Stimulated activated naive B cell treated with anti-CD40 and anti-IgM and Interleukin-4, amounts not matched to agents 10 μg/mL and 1 μg/mL and 100 μg/mL, for 72 hours (primary cell): Measurements from ENCODE around the gene SLC8A2.
A peak's percentile ranks its signal among the peaks of the same experiment; 100 is the strongest.

Experiments
- ATAC-seq, 2 donors: fragments of 150-1000 bp; cut with Tn5 transposase; replicated peaks; 2 replicates each; pipeline ENCODE4 v1.10.0; 2021; ENCODE audit warnings: moderate library complexity in 1 of 2
- DNase-seq: peaks from one replicate; pipeline ENCODE4 v3.0.0; 2021
- H3K27ac Mint-ChIP-seq: one replicate; pipeline ENCODE4 v1.8.0; 2022; ENCODE audit warnings: mild to moderate bottlenecking, mixed read lengths
- H3K27me3 Mint-ChIP-seq, 2 donors: one replicate each; pipeline ENCODE4 v1.8.0; 2022; ENCODE audit warnings: mixed read lengths in 2 of 2
- H3K36me3 Mint-ChIP-seq, 2 donors: one replicate each; pipeline ENCODE4 v1.8.0; 2022; ENCODE audit warnings: mixed read lengths in 2 of 2, mild to moderate bottlenecking in 1 of 2
- H3K4me1 Mint-ChIP-seq, 2 donors: one replicate each; pipeline ENCODE4 v1.8.0; 2022; ENCODE audit warnings: mixed read lengths in 2 of 2, mild to moderate bottlenecking in 1 of 2
- H3K4me3 Mint-ChIP-seq, 2 donors: one replicate each; pipeline ENCODE4 v1.8.0; 2022; ENCODE audit warnings: mild to moderate bottlenecking in 2 of 2, mixed read lengths in 2 of 2, moderate library complexity in 1 of 2
- H3K9me3 Mint-ChIP-seq, 2 donors: one replicate each; pipeline ENCODE4 v1.8.0; 2022; ENCODE audit warnings: mixed read lengths in 2 of 2, mild to moderate bottlenecking in 1 of 2

Gene SLC8A2

DNA sequence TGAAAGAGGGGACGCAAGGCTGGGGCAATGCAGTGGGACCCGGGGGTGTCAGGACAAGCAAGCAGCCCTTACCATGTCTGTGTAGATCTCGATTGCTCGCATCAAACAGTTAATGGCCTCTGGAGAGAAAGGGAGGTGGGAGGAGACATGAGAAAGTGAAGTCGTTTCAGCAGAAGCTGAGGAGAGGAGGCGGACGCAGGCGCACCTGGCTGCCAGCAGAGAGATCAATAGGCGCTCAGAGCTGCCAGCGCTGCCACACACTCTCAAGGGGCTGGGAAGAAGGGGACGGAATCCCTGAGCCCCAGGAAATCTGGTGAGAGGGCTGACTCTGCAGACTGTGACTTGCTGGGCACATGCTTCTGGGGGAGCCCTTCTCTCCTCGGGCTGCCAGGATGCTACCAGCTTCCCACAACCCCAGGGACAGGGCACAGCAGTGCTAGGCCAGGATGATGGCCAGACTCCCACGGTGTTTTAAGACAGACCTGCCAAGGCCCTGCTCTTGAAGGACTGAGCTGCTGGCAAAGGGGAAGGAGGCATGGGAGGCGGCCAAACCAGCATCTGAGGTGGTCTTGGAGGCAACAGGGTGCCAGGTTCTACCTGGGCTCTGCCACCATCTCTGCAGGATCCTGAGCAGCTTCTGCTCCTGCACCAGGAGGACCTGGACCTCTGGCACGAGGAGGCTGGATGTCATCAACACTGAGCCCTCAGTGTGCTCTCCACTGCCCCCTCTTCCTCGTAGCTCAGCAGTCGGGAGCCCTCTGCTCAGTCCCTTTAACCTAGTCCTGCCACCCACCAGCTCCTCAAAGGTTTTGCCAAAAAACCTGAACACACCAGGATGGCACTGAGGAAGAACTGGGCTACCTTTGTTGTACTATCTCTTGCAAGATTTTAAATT, 24.0 kb upstream of the SLC8A2 start:
- peaks cover 30 to 42% of the 10 kb centered on the region in 2 donors for H3K36me3 Mint-ChIP-seq
- no peaks in the 10 kb centered on the region for H3K27me3 Mint-ChIP-seq
- DNase-seq = no peak
- ATAC-seq = no peak
- no peak overlapping the region for H3K4me3 Mint-ChIP-seq
- no peaks in the 10 kb centered on the region for H3K9me3 Mint-ChIP-seq
- H3K4me1 Mint-ChIP-seq = peaks cover 4 to 13% of the 10 kb centered on the region in 2 donors
- peak overlapping the region; percentile 37 for H3K27ac Mint-ChIP-seq

DNA sequence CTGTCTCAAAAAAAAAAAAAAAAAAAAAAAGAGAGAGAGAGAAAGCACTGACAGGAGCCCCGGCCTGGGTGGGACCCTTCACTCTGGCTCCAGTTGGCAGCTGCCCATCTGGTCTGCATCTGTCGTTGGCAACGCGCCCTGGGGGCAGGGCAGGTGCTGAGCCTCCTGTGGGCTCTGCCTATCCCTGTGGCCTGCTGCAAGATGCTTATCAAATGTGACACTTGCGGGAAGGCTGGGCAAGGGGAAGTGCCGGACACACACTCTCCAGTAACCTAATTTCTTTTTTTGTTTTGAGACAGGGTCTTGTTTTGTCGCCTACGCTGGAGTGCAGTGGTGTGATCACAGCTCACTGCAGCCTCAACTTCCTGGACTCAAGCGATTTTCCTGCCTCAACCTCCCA, 23.0 kb upstream of the SLC8A2 start:
- no peak overlapping the region for H3K27ac Mint-ChIP-seq
- H3K4me1 Mint-ChIP-seq = peaks cover 10 to 13% of the 10 kb centered on the region in 2 donors

DNA sequence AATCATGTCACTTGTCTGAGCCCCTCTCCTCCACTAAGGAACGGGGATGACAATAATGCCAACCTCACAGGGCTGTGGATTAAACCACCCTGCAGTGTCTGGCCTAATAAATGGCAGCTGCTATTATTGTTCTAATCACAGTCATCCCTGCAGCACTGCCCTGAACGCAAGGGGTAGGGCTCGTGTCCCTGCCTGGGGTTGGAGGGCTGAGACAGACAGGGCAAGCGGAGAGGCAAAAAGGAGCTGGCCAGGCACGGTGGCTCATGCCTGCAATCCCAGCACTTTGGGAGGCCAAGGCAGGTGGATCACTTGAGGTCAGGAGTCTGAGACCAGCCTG, 22.5 kb upstream of the SLC8A2 start:
- no peak overlapping the region for H3K27ac Mint-ChIP-seq
- H3K27me3 Mint-ChIP-seq = no peaks in the 10 kb centered on the region
- no peak overlapping the region for H3K4me3 Mint-ChIP-seq
- peaks cover 10 to 13% of the 10 kb centered on the region in 2 donors for H3K4me1 Mint-ChIP-seq
- peaks cover 32 to 44% of the 10 kb centered on the region in 2 donors for H3K36me3 Mint-ChIP-seq
- H3K9me3 Mint-ChIP-seq = no peaks in the 10 kb centered on the region
- DNase-seq (no peak), ATAC-seq (no peak)

More for the DNA sequence above, 23.0 kb upstream of the SLC8A2 start:
- Mint-ChIP-seq H3K27me3 (no peaks in the 10 kb centered on the region), H3K9me3 (no peaks in the 10 kb centered on the region), H3K36me3 (peaks cover 30 to 44% of the 10 kb centered on the region in 2 donors), H3K4me3 (no peak overlapping the region)
- DNase-seq (no peak), ATAC-seq (no peak)

DNA sequence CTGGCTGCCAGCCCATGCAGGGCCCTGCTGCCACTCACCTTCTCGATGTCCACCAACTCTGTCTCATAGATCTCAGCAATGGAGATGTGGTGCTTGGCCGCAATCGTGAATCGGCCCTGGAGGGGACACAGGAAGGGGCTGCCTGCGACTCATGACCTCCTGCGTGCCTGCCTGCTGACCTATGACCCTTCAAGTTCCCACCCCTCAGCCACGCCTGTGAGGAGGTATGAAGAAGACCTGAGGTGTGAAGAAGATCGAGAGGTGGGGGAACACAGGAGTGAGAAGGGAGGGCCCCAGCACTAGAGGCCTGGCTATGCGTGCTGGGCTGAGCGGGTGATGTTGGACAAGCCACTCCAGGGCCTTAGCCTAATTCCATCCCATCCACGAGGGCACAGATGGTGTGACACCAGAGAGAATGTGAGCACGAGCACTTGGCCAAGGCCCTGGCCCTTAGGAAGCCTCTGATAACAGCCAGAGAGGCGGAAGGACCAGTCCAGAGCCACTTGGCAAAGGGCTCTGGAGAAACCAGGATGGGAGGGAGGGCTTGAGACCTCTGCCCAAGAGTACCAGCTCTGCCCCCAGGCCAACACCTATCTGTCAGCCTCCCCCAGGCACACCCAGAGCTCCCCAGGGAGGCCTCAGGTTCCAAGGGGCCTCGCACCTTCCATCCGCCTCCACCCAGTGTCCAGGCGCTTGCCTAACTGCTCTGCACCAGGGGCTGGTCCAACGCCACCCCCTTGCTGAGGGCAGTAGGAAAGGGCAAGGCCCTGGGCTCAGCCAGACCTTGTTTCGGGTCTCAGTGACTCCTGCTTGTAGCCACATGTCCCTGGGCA, 21.9 kb upstream of the SLC8A2 start:
- Mint-ChIP-seq H3K4me1 (peaks cover 7 to 13% of the 10 kb centered on the region in 2 donors), H3K27me3 (no peaks in the 10 kb centered on the region), H3K9me3 (no peaks in the 10 kb centered on the region), H3K4me3 (no peak overlapping the region), H3K27ac (no peak overlapping the region), H3K36me3 (peaks cover 32 to 38% of the 10 kb centered on the region in 2 donors)
- no peak for DNase-seq
- no peak for ATAC-seq

DNA sequence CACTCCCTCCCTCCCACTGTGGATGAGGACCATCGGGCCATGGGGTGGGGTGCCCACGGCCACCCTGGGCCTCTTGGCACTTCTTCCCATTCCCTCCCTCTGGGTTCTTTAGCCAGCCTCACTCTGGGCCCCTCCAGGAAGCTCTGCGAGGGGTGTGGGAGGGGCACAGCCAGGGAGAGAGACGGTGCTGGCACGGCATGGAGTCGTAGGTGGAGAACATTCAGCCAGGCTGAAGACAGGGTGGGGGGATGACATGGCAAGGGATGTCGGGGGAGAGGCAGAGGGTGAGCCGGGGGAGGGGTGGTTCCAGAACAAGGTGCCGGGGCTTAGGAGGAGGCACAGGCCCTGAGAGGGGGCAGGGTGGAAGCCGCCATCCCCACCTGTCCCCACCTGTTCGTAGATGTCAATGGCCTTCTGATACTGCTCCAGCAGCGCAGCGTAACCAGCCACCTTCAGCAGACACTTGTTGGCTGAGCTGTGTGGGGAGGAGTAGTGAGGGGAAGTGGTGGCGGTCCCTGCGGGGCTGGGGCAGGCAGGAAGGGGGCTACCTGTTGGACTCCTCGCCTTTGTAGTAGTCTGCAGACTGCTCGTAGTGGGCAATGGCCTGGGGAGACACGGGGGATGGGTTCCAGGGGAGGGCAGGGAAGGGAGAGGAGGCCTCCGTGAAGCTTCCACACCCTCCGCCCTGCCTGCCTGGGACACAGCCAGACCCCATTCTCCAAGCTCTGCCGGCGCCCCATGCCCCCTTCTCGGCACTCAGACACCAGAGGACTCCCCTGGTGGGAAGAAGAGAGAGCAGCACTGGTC, 21.1 kb upstream of the SLC8A2 start:
- ATAC-seq (no peak), DNase-seq (no peak)
- Mint-ChIP-seq H3K27me3 (no peaks in the 10 kb centered on the region), H3K27ac (no peak overlapping the region), H3K36me3 (peaks cover 34 to 38% of the 10 kb centered on the region in 2 donors), H3K4me1 (peaks cover 10 to 19% of the 10 kb centered on the region in 2 donors), H3K9me3 (no peaks in the 10 kb centered on the region), H3K4me3 (no peak overlapping the region)

DNA sequence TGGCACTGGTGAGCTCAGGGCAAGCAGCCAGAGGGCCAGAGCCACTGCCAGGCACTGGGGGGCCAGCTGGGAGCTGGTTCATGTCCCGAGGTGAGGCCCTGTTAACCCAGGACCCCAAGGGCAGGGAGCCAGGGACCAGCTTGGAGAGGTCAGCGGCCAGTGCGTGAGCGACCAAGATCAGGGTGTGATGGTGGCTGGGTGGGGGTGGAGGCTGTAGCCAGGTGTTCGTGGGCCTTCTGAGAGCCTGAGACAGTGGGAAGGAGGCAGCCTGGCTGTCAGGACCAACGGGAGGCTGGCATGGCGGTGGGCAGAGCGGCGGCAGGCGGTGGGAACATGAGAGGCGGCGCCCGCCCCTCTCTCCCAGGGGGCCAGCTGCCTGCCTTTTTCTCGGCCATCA, 20.4 kb upstream of the SLC8A2 start:
- H3K27ac Mint-ChIP-seq = no peak overlapping the region

DNA sequence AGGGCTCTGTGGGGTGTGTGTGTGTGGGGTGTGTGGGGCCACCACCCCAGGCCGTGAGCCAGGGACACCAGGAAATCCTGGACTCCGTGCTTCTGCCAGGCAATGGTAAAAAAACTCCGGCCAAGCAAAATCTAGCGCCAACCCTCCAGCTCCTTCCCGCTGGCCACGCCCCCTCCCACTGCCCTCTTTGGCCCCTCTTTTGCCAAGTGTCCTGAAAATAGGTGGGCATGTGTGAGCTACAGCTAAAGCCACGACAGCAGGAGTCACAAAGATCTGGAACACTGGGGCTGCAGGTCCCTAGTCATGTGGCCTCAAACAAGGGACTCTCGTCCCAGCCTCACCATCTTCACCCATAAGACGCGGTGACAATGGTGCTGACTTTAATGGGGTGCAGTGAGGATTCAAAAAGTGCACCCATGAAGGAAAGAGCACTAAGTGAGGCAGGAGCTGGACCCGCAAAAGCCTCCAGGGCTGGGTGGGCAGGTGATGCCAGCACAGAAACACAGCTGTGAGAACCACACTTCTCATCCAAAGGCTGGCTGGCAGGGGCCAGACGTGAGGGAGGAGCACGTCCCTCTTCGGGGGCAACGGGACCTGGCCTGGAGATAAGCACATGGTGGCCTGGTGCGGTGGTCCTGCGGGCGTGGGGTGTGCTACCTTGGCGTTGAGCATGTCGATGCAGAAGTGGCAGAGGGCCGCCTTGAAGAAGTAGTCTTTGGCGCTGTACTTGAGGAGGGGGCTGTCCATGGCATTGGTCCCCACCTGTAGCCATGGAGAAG, 19.9 kb upstream of the SLC8A2 start:
- DNase-seq (no peak), ATAC-seq (no peak)
- Mint-ChIP-seq H3K27ac (no peak overlapping the region), H3K9me3 (no peaks in the 10 kb centered on the region), H3K36me3 (peaks cover 36 to 45% of the 10 kb centered on the region in 2 donors), H3K27me3 (no peaks in the 10 kb centered on the region), H3K4me3 (no peak overlapping the region), H3K4me1 (peaks cover 21 to 29% of the 10 kb centered on the region in 2 donors)

More for the DNA sequence above, 20.4 kb upstream of the SLC8A2 start:
- Mint-ChIP-seq H3K27me3 (no peaks in the 10 kb centered on the region), H3K9me3 (no peaks in the 10 kb centered on the region), H3K4me3 (no peak overlapping the region), H3K36me3 (peaks cover 35 to 43% of the 10 kb centered on the region in 2 donors), H3K4me1 (peaks cover 17 to 26% of the 10 kb centered on the region in 2 donors)
- DNase-seq (no peak), ATAC-seq (no peak)

DNA sequence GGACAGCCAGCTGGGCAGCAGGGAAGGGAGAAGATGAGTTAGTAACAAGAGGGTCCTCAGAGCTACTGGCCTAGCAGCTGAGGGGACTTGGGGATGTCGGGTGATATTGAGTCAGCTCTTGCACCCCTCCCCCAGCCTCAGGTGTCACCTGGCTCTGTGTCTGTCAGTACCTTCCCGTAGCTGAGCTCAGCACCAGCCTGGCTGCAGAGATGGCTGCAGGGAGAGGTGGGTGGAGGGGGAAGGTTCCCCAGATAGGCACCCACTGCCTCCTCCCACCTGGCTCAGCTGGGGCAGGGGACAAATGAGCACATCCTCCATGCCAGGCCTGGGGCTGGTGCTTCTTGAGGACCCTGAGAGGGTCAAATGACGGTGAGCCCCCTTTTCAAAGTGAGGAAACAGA, 19.2 kb upstream of the SLC8A2 start:
- Mint-ChIP-seq H3K4me1 (peaks cover 27 to 31% of the 10 kb centered on the region in 2 donors), H3K27me3 (no peaks in the 10 kb centered on the region), H3K4me3 (no peak overlapping the region), H3K9me3 (no peaks in the 10 kb centered on the region), H3K36me3 (peaks cover 32 to 40% of the 10 kb centered on the region in 2 donors), H3K27ac (no peak overlapping the region)
- no peak for DNase-seq
- ATAC-seq = no peak

DNA sequence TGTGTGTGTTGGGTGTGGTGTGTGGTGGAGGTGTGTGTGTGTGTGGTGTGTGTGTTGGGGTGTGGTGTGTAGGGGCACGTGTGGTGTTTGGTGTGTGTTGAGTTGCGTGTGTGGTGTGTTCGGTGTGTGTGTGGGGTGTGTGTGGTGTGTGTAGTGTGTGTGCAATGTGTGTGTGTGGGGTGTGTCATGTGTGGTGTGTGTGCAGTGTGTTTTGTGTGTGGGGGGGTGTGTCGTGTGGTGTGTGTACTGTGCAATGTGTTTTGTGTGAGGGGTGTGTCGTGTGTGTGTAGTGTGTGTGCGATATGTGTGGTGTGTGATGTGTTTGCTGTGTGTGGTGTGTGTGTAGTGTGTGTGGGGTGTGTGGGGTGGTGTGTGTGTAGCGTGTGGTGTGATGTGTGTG, 18.3 kb upstream of the SLC8A2 start:
- H3K4me3 Mint-ChIP-seq = no peak overlapping the region
- ATAC-seq (no peak), DNase-seq (no peak)
- peak overlapping the region; percentile 15 for H3K27ac Mint-ChIP-seq
- H3K4me1 Mint-ChIP-seq = peaks cover 34 to 35% of the 10 kb centered on the region in 2 donors
- H3K9me3 Mint-ChIP-seq = no peaks in the 10 kb centered on the region
- no peaks in the 10 kb centered on the region for H3K27me3 Mint-ChIP-seq
- peaks cover 32 to 45% of the 10 kb centered on the region in 2 donors for H3K36me3 Mint-ChIP-seq

DNA sequence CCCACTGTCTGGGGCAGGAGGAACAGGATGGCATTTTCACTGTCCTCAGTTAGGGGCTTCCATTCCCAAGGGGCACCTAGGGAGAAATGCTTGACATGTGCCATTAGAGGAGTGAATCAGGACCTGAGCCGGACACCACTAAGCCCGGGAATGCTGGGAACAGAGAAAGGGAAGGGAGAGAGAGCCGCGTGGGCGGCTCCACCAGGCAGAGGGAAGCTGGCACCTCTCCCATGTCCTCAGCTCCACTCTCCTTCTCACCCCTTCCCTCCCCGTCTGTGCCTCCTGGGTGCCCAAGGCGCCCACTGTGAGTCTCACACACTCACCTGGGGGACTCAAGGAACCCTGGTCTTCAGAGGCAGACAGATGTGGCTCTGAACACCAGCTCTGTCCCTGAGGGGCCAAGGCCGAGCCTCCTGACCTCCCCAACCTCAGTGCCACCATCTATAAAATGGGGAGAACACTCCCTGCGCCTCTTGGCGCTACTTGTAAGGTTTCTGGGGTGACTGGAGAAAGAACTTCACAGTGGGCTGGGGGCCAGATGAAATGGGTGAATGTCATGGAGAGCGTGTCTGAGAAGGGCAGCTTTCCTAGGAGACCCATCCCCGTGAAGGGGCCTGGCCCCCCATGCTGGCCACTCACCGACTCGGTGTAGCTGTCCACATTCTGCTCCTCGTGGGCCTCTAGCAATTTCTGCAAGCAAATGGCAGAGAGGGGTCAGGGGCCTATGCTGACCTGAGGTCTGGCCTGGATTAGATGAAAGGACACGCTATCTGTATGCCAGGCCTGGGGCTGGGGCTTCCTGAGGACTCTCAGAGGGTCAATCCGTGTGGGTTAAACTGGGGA, 17.6 kb upstream of the SLC8A2 start:
- Mint-ChIP-seq H3K36me3 (peaks cover 32 to 45% of the 10 kb centered on the region in 2 donors), H3K27ac (peak overlapping the region; percentile 57), H3K27me3 (no peaks in the 10 kb centered on the region)

DNA sequence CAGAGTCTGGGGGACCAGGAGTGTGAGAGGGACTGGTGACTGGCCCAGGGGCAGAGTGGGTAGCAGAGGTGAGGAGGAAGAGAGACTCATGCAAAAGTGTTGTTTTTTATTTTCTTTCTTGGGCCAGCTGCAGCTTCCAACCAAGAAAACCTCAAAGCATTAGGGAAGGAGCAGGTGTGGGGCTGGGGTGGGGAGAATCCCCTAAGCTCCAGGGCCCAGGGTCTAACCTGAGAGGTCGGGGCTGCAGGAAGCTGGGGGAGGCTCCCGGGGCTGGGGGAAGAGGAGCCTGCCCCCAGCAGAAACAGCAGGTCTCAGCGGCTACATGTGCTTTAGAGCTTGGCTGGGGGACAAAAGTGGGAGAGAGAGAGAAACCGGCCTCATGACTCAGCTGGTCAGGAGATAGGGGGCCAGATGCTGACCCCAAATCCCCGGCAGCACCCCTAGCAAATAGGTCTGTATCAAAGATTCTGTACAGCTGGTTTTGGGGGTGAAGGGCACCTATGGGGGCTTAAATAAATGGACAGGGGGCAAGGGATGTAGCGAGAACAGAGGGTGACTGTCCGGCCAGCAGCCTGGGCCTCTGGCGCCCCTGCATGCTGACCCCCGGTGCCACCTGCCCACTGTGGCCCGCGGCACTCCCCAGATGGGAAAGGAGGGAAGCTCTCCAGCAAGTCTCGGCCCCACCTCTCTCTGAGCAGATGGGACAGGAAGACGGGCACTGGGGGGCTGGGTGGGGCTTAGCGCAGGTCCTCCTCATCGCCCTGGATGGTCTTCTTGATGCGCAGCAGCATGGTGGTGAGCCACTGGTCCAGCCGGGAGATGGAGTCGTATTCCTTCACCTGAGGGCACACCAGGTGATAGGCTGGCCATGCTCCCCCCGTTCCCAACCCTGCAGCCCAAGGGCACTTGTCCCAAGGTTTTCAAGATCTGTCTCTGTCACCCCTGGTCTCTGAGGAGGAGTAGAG, 16.1 kb upstream of the SLC8A2 start:
- ATAC-seq = peak in 1 of 2 donors; percentile 3
- peak overlapping the region; percentile 39 to 61 for H3K4me3 Mint-ChIP-seq
- H3K27me3 Mint-ChIP-seq = no peaks in the 10 kb centered on the region
- H3K27ac Mint-ChIP-seq = peak overlapping the region; percentile 86
- peaks cover 38 to 55% of the 10 kb centered on the region in 2 donors for H3K4me1 Mint-ChIP-seq
- H3K36me3 Mint-ChIP-seq = peaks cover 26 to 38% of the 10 kb centered on the region in 2 donors
- H3K9me3 Mint-ChIP-seq = no peaks in the 10 kb centered on the region
- no peak for DNase-seq

More for the DNA sequence above, 17.6 kb upstream of the SLC8A2 start:
- Mint-ChIP-seq H3K4me3 (no peak overlapping the region), H3K4me1 (peaks cover 36 to 42% of the 10 kb centered on the region in 2 donors), H3K9me3 (no peaks in the 10 kb centered on the region)
- DNase-seq (no peak), ATAC-seq (no peak)

DNA sequence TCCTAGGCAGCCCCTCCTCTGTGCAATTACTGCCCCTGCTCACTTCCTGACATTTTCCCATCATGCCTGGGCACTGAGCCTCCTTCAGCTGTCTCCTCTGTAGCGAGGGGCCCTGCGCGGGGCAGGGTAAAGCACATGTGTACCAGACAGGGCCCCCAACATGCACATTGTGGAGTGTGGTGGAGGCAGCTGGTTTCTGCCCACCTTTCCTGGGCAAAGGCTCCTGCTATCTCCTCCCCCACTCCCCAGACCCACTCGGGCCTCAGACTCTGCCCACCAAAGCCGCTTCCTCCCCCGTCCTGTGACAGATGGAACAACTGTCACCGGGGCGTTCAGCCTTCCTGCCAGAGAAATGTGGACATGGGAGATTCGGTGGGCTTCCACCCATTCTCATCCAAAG, 15.2 kb upstream of the SLC8A2 start:
- peaks cover 26 to 35% of the 10 kb centered on the region in 2 donors for H3K36me3 Mint-ChIP-seq
- H3K4me1 Mint-ChIP-seq = peaks cover 38 to 55% of the 10 kb centered on the region in 2 donors
- no peak for ATAC-seq
- DNase-seq = no peak
- no peaks in the 10 kb centered on the region for H3K9me3 Mint-ChIP-seq
- peak overlapping the region; percentile 86 for H3K27ac Mint-ChIP-seq
- H3K27me3 Mint-ChIP-seq = no peaks in the 10 kb centered on the region
- peak overlapping the region in 1 of 2 donors; percentile 61 for H3K4me3 Mint-ChIP-seq
